OCI-LY1 (cell line): Measurements from ENCODE around the gene NEK1.

ENCODE experiments used
- H2AFZ ChIP-seq: fragments of 200-600 bp; sonication (generic), shearing (Covaris generic); 2 replicates; pipeline ENCODE4 v1.6.0; 2014; ENCODE audit warnings: antibody characterized with exemption, mild to moderate bottlenecking, low read length
- H3F3A ChIP-seq: fragments of 200-600 bp; sonication (generic), shearing (Covaris generic); 2 replicates; pipeline ENCODE4 v1.6.0; 2014; ENCODE audit warnings: mild to moderate bottlenecking, antibody characterized with exemption, low read length, moderate library complexity; ENCODE audit not compliant: insufficient read depth
- H3K27ac ChIP-seq: fragments of 200-600 bp; sonication (generic); 2 replicates; pipeline ENCODE4 v1.5.1; 2014; ENCODE audit warnings: low read length, mixed run types, mild to moderate bottlenecking, low read depth; ENCODE audit not compliant: poor library complexity, severe bottlenecking
- H3K27me3 ChIP-seq: fragments of 200-600 bp; sonication (generic); 2 replicates; pipeline ENCODE4 v1.6.0; 2014; ENCODE audit warnings: antibody characterized with exemption, mild to moderate bottlenecking, low read length, moderate library complexity; ENCODE audit not compliant: insufficient read depth
- H3K36me3 ChIP-seq: fragments of 200-600 bp; sonication (generic); 2 replicates; pipeline ENCODE4 v1.6.1; 2014; ENCODE audit warnings: mild to moderate bottlenecking, antibody characterized with exemption, low read length, moderate library complexity, mixed read lengths; ENCODE audit not compliant: insufficient read depth
- H3K4me1 ChIP-seq: fragments of 200-600 bp; sonication (generic); 2 replicates; pipeline ENCODE4 v1.5.1; 2014; ENCODE audit warnings: mild to moderate bottlenecking, low read length, moderate library complexity; ENCODE audit not compliant: insufficient read depth, severe bottlenecking
- H3K4me2 ChIP-seq: fragments of 200-600 bp; sonication (generic), shearing (Covaris generic); 2 replicates; pipeline ENCODE4 v1.6.1; 2014; ENCODE audit warnings: low read length
- H3K4me3 ChIP-seq: fragments of 200-600 bp; sonication (generic); 2 replicates; pipeline ENCODE4 v1.5.1; 2014; ENCODE audit warnings: low read length, low read depth, mild to moderate bottlenecking, mixed read lengths; ENCODE audit not compliant: poor library complexity, severe bottlenecking
- H3K79me2 ChIP-seq: fragments of 200-600 bp; shearing (Covaris generic); 2 replicates; pipeline ENCODE4 v1.6.1; 2016; ENCODE audit warnings: mixed run types, low read length, mixed read lengths; ENCODE audit not compliant: insufficient read depth
- H3K9ac ChIP-seq: fragments of 200-600 bp; sonication (generic), shearing (Covaris generic); 2 replicates; pipeline ENCODE4 v1.6.1; 2014; ENCODE audit warnings: mild to moderate bottlenecking, low read length, mixed read lengths
- H3K9me2 ChIP-seq: fragments of 200-600 bp; sonication (generic), shearing (Covaris generic); 2 replicates; pipeline ENCODE4 v1.6.1; 2014; ENCODE audit warnings: low read depth, mild to moderate bottlenecking, low read length, mixed read lengths
- H3K9me3 ChIP-seq: fragments of 200-600 bp; shearing (Covaris generic); 2 replicates; pipeline ENCODE4 v1.6.1; 2014; ENCODE audit warnings: low read length, mixed read lengths
- H4K20me1 ChIP-seq: fragments of 200-600 bp; sonication (generic), shearing (Covaris generic); 2 replicates; pipeline ENCODE4 v1.6.0; 2016; ENCODE audit warnings: mild to moderate bottlenecking, low read length; ENCODE audit not compliant: insufficient read depth
- EZH2 ChIP-seq: fragments of 200-600 bp; sonication (generic), shearing (Covaris generic); IDR thresholded peaks from 2 replicates; pipeline ENCODE4 v1.8.0; 2017; ENCODE audit warnings: borderline replicate concordance, mixed run types, mild to moderate bottlenecking, antibody characterized with exemption, low read length, moderate library complexity, mixed read lengths
- TF ChIP-seq, protein P1 (sequence below): fragments of 200-600 bp; sonication (generic), shearing (Covaris generic); IDR thresholded peaks from 2 replicates; pipeline ENCODE4 v1.5.1; 2017; ENCODE audit warnings: mild to moderate bottlenecking, antibody characterized with exemption, low read length, moderate library complexity, mixed read lengths

The NEK1 gene, protein sequence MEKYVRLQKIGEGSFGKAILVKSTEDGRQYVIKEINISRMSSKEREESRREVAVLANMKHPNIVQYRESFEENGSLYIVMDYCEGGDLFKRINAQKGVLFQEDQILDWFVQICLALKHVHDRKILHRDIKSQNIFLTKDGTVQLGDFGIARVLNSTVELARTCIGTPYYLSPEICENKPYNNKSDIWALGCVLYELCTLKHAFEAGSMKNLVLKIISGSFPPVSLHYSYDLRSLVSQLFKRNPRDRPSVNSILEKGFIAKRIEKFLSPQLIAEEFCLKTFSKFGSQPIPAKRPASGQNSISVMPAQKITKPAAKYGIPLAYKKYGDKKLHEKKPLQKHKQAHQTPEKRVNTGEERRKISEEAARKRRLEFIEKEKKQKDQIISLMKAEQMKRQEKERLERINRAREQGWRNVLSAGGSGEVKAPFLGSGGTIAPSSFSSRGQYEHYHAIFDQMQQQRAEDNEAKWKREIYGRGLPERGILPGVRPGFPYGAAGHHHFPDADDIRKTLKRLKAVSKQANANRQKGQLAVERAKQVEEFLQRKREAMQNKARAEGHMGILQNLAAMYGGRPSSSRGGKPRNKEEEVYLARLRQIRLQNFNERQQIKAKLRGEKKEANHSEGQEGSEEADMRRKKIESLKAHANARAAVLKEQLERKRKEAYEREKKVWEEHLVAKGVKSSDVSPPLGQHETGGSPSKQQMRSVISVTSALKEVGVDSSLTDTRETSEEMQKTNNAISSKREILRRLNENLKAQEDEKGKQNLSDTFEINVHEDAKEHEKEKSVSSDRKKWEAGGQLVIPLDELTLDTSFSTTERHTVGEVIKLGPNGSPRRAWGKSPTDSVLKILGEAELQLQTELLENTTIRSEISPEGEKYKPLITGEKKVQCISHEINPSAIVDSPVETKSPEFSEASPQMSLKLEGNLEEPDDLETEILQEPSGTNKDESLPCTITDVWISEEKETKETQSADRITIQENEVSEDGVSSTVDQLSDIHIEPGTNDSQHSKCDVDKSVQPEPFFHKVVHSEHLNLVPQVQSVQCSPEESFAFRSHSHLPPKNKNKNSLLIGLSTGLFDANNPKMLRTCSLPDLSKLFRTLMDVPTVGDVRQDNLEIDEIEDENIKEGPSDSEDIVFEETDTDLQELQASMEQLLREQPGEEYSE (N-terminal part only)

GRCh38 chr4:169611991-169612870 lies at the start of gene NEK1:
TSS of gene NEK1 (minus strand) at chr4:169612583. CDS start at chr4:169602630, 9,953 bp downstream.
- peaks cover 11% of the 10 kb centered on the region for H3K36me3 ChIP-seq
- H3F3A ChIP-seq, result no peaks in the 10 kb centered on the region
- no peaks in the 10 kb centered on the region for H4K20me1 ChIP-seq
- no peaks in the 10 kb centered on the region for H3K27me3 ChIP-seq
- TF ChIP-seq, protein P1, sequence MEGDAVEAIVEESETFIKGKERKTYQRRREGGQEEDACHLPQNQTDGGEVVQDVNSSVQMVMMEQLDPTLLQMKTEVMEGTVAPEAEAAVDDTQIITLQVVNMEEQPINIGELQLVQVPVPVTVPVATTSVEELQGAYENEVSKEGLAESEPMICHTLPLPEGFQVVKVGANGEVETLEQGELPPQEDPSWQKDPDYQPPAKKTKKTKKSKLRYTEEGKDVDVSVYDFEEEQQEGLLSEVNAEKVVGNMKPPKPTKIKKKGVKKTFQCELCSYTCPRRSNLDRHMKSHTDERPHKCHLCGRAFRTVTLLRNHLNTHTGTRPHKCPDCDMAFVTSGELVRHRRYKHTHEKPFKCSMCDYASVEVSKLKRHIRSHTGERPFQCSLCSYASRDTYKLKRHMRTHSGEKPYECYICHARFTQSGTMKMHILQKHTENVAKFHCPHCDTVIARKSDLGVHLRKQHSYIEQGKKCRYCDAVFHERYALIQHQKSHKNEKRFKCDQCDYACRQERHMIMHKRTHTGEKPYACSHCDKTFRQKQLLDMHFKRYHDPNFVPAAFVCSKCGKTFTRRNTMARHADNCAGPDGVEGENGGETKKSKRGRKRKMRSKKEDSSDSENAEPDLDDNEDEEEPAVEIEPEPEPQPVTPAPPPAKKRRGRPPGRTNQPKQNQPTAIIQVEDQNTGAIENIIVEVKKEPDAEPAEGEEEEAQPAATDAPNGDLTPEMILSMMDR, result no peak
- TF ChIP-seq EZH2, result no peak
- peak within 1 kb of the TSS; percentile 91; the same call in 1 of the 2 replicates for H2AFZ ChIP-seq
- no peaks in the 10 kb centered on the region for H3K9me2 ChIP-seq
- H3K9ac ChIP-seq, result peak within 1 kb of the TSS; percentile 99
- H3K9me3 ChIP-seq, result no peaks in the 10 kb centered on the region
- H3K27ac ChIP-seq, result peak within 1 kb of the TSS; percentile 87
- H3K4me1 ChIP-seq, result peaks cover 37% of the 10 kb centered on the region
- H3K4me3 ChIP-seq, result peak within 1 kb of the TSS; percentile 100
- H3K4me2 ChIP-seq, result peak within 1 kb of the TSS; percentile 98
- H3K79me2 ChIP-seq, result peaks cover 20% of the 10 kb centered on the region

- Histone ChIP-seq H2AFZ (no peak overlapping the region), H3K27me3 (no peaks in the 10 kb centered on the region), H3K9me2 (no peaks in the 10 kb centered on the region), H3K9me3 (no peaks in the 10 kb centered on the region; the same call in 1 of the 2 replicates), H3K4me3 (no peak overlapping the region), H3K79me2 (peaks cover 34% of the 10 kb centered on the region), H4K20me1 (no peaks in the 10 kb centered on the region), H3F3A (no peaks in the 10 kb centered on the region), H3K27ac (no peak overlapping the region), H3K4me1 (peaks cover 31% of the 10 kb centered on the region), H3K4me2 (no peak overlapping the region), H3K9ac (no peak overlapping the region), H3K36me3 (peaks cover 19% of the 10 kb centered on the region)
- no peak for TF ChIP-seq EZH2
- TF ChIP-seq, protein P1, result no peak
Observed at GRCh38 chr4:169661761-169662160, 49.4 kb upstream of the NEK1 start.
